GM21381 (cell line): ENCODE measurements around the gene C11orf58.

Experiments used
- ATAC-seq: cut with Tn5 transposase; IDR thresholded peaks from one replicate; pipeline ENCODE4 v1.9.1; 2021; ENCODE audit warnings: mild to moderate bottlenecking, moderate library complexity; ENCODE audit not compliant: unreplicated experiment

C11orf58 gene

GRCh38 chr11:16784666-16785065, 46.2 kb downstream of the C11orf58 start:
- ATAC-seq = no peak

- peak; percentile 84 for ATAC-seq
Observed at GRCh38 chr11:16785520-16786128, 47.2 kb downstream of the C11orf58 start.

DNA sequence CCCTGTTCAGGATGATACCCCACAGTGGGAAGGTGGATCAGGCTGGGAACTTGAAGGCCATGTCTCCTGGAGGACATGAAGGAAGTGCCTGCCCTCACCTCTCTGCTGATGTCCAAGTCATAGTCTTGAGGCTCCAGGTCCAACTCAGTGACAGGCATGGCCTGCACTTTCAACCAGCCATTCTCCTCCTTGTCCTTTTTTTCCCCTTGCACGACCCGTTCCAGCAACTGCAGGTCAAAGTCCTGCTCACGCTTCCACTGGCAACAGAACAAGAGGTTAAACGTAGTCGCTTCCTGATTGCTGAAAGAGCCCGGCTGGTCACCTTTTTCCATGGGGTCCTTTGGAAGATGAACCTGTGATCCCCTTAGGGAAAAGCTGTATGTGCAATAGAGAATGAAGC, 47.7 kb downstream of the C11orf58 start:
- no peak for ATAC-seq

- no peak for ATAC-seq
Observed at GRCh38 chr11:16787035-16787742, 48.7 kb downstream of the C11orf58 start.

- ATAC-seq = peak; percentile 56
Observed at GRCh38 chr11:16788141-16789062, 50.0 kb downstream of the C11orf58 start.

DNA sequence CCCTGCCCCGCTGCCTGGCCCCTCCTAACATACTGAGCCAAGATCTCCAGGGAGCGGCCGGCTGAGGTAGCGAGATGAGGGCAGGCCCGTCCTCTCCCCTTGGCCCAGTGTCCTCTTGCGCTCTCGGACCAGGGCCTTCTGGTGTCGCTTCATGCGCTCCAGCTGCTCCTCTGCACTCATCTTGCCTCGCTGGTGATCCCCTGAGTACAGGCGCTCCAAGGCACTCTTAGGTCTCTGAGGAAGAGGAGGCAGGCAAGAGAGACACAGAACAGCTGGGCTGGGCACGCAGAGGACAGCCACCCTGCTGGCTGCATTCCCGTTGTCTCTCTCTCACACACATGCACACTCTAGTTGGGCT, 50.6 kb downstream of the C11orf58 start:
- ATAC-seq = no peak

DNA sequence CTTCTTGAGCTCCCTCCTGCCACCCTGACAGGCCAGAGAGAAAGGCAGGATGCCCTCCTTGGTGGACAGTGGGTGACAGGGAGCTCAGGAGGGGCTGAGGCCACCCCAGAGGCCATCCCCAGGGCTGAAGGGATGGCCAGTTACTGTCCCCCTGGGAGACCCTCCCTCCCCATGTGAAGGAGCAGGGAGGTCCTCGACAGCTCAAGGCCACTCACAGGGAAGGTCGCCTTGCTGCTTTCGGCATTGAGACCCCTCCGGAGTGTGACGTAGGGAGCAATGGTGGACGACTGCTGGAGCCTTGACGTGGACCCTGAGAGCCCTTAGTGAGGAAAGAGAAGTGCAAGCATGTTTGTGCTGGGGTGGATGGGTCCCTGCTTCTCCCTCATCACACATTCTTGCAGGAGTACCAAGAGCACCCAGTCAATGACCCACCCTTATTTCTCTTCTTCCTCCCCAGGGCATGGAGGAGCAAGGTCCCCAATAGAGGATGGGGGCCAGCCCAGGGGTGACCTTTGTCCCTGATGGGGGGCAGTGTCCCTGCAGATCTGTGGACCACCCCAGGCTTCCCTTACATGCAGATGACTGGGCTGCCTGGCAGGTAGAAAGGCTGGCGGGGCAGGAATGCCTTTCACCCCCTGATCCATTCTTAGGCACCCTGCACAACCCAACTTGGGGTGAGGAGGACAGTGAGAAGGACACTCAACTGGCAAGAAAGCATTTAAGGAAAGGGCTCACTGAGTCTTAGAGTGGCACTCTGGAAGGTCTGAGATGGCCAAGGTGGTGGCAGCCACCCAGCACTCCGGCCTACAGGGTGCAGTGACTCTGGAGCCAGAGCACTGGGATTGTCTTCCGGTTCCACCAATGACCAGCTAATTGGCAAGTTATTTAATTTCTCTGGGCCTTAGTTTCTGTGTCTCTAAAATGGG, 51.4 kb downstream of the C11orf58 start:
- no peak for ATAC-seq

GRCh38 chr11:16790486-16791190, 52.2 kb downstream of the C11orf58 start:
- ATAC-seq = no peak

GRCh38 chr11:16791191-16791961, 52.9 kb downstream of the C11orf58 start:
- no peak for ATAC-seq

GRCh38 chr11:16792426-16792825, 54.0 kb downstream of the C11orf58 start:
- ATAC-seq = no peak

DNA sequence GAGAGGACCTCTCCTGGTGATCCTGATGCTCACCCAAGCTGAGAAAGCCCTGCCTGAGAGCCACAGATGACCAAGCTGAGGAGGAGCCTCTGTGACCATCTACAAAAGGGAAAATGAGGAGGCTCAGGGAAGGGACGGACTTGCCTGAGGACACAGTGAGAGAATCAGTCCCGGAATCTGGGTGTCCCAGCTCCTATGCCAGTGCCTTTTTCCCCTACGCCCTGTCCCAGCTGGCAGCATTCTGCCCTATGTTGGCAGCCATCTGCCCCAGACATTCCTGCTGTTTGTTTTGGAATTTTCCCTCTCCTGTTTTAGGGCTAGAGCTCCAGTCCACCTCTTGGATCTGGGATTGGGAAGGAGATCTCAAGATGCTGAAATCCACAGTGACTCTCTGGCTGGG, 54.6 kb downstream of the C11orf58 start:
- ATAC-seq = no peak

DNA sequence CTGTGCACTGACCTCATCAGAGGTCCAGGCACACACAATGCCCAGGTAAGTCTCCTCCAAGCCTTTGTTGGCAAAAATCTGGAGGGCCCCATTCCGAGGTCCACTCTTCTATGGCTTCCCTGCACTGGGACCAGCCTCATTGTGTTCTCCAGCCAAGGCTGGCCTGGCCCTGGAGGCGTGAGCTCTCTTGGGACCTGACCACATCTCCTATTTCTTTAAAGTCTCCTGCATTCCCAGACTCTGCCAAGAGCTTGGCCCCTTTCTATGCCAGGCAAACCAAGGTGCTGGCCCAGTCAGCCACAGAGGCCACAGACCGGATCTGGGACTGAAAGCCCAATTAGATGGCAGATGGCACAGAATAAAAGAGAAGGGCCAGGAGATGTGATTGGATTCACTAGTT, 55.1 kb downstream of the C11orf58 start:
- no peak for ATAC-seq

DNA sequence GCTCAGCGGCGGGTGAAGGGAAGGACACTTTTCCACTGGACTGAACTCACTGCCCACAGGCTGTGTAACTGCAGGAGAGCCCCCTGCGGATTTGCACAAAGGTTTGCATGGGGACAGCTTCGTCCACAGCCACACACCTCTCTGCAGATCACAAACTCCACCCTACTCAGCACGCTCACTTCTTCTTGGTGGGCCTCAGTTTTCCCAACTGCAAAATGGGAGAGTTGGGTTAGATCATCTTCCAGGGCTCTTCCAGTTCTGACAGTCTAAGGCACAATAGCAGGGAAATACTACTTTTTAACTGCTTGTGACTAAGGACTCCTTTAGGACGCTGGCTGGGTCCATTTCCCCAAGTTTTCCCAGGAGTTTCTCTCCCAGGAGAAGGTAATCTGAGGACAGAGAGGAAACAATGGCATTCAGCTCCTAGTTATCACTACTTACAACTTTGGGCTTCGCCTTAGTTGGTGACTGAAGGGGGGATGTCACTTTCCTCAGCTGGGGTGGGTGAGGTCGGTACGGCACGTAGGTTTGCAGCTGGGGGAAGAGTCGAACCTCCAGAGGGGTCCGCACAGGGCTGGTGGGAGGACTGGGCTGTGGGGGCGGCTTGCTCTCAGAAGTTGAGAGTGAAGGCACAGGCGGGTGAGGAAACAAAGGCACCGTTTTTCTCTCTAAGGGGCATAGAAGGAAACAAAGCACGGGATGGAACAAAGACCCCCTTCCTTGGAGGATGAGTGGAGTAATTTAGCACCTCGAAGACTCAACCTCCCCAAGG, 55.8 kb downstream of the C11orf58 start:
- ATAC-seq = no peak

- no peak for ATAC-seq
Observed at GRCh38 chr11:16795146-16795545, 56.7 kb downstream of the C11orf58 start.

GRCh38 chr11:16796311-16796710, 57.9 kb downstream of the C11orf58 start:
- ATAC-seq = no peak

DNA sequence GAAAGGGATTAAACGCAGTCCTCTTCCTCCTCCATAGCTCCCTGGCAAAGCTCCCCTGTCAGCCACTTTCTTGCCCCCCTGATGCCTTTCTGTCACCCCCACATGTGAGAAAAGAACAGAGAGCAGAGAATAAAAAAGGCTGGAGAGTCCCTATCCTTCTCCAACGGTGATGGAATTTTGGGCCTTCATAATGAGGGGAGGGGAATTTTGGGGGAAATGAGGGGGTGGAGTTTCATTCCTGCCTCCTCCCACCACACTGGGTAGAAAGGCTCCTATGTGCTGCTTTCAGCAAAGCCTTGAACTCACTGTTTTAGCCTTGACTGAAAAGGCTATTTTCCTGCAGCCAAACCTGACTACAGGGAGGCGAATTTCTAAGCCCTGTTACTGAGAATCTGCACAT, 59.3 kb downstream of the C11orf58 start:
- ATAC-seq = no peak

DNA sequence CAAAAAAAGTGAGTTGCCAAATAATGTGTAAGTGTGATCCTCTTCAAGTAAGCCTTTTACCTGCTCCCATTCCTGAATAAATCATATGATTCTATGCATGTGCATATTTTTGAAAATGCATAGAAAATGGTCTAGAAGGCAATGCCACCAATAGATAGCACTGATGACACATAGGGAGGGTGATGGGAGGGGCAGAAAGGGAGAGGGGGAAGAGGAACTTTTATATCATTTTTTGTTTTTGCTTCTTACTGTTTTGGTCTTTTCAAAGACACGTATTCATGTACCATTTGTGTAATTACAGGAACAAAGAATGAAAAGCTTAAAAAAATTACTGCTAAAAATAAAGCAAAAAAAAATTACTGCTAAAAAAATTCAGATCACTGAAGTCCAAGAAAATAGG, 60.8 kb downstream of the C11orf58 start:
- no peak for ATAC-seq

DNA sequence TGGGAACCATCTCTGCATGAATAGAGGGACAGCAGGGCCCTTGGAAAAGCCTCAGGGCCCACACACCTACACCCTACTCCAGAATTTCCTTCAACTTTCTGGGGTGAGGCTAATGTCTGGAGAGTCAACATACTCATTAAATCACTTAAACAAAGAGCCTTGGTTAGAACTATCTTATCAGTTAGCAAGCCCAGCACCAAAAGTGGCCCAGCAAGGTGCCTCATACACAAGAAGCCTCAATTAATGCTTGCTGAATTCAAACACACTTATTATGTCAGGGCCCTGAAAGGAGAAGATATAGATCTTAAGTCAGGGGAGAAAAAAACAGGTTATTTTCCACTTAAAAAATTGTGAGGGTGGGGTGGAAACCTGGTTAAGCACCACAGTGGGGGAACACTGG, 61.4 kb downstream of the C11orf58 start:
- ATAC-seq = no peak

DNA sequence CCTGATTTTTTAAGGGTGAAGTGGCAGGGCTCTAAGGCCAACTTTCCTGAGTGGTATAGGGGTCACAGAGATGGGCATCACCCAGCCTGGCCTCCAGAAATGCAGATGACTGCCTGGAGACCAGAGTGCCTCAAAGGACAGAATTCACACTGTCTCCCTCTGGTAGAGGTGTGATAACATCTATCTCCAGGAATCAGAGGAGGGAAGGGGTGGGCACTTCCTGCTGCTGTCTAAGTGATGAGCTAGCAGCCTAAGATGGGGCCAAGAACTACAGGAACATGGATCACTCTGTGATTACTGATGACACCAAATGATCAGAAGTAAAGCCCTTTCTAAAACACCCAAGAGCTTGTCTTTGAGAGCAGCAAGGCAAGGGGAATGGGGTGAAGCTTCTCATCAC, 61.9 kb downstream of the C11orf58 start:
- no peak for ATAC-seq
